ENCODE measurements around the gene ABCA5. TPM values are rescaled to one million over a fixed set of nuclear protein-coding genes. Genes with fewer than 3 reads are reported as not detected.

ABCA5 gene
- total and polyA plus RNA-seq, 2 of the 13 experiments (the other 11 are each of a cell fraction or from before 2014, with no cell fraction given) = 9.7 to 10.1 TPM

- TF ChIP-seq, protein P1, sequence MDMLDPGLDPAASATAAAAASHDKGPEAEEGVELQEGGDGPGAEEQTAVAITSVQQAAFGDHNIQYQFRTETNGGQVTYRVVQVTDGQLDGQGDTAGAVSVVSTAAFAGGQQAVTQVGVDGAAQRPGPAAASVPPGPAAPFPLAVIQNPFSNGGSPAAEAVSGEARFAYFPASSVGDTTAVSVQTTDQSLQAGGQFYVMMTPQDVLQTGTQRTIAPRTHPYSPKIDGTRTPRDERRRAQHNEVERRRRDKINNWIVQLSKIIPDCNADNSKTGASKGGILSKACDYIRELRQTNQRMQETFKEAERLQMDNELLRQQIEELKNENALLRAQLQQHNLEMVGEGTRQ (IDR thresholded peaks at IDR 0.05; ENCODE audit: low read depth, low read length) = no peak
- TF ChIP-seq, protein P1 (CRISPR knock-in tag; IDR thresholded peaks at IDR 0.05; ENCODE audit: borderline replicate concordance) = peak; percentile 58; the same call in 1 of the 2 replicates
- TF ChIP-seq ZNF264 (CRISPR knock-in tag; IDR thresholded peaks at IDR 0.05) (no peak), PPARG (CRISPR knock-in tag; conservative IDR thresholded peaks at IDR 0.05) (0 out of 2 replicates have a peak, but pooled peaks have one; percentile 12), SMARCC2 (IDR thresholded peaks at IDR 0.05) (no peak), MEIS2 (CRISPR knock-in tag; IDR thresholded peaks at IDR 0.05) (peak; percentile 88), ZNF552 (CRISPR knock-in tag; IDR thresholded peaks at IDR 0.05; ENCODE audit: borderline replicate concordance) (no peak; the same call in 1 of the 2 replicates), ZNF230 (CRISPR knock-in tag; IDR thresholded peaks at IDR 0.05) (no peak), HES4 (CRISPR knock-in tag; IDR thresholded peaks at IDR 0.05; ENCODE audit: borderline replicate concordance) (peak; percentile 63), SSRP1 (CRISPR knock-in tag; IDR thresholded peaks at IDR 0.05) (no peak), ZNF883 (CRISPR knock-in tag; IDR thresholded peaks at IDR 0.05; ENCODE audit: not compliant biosample characterization) (peak; percentile 88), ZBTB2 (CRISPR knock-in tag; IDR thresholded peaks at IDR 0.05; ENCODE audit: low read depth) (no peak), ZSCAN30 (CRISPR knock-in tag; IDR thresholded peaks at IDR 0.05) (no peak), ZNF747 (CRISPR knock-in tag; IDR thresholded peaks at IDR 0.05; ENCODE audit: borderline replicate concordance) (peak; percentile 93; the same call in 1 of the 2 replicates), PITX1 (CRISPR knock-in tag; IDR thresholded peaks at IDR 0.05) (no peak), SP5 (CRISPR knock-in tag; IDR thresholded peaks at IDR 0.05; ENCODE audit: borderline replicate concordance, low read depth) (peak; percentile 43; the same call in 1 of the 2 replicates), TEAD3 (CRISPR knock-in tag; optimal IDR thresholded peaks at IDR 0.05; ENCODE audit: borderline replicate concordance) (peak; percentile 52), HOMEZ (CRISPR knock-in tag; IDR thresholded peaks at IDR 0.05; ENCODE audit: low read depth) (peak; percentile 21; the same call in 1 of the 2 replicates), TBP (CRISPR knock-in tag; IDR thresholded peaks at IDR 0.05) (no peak), SYNCRIP (IDR thresholded peaks at IDR 0.05; ENCODE audit: insufficient read depth, low read depth, low read length) (no peak), NPAS2 (CRISPR knock-in tag; IDR thresholded peaks at IDR 0.05; ENCODE audit: borderline replicate concordance) (no peak)
- TF ChIP-seq, protein P2, sequence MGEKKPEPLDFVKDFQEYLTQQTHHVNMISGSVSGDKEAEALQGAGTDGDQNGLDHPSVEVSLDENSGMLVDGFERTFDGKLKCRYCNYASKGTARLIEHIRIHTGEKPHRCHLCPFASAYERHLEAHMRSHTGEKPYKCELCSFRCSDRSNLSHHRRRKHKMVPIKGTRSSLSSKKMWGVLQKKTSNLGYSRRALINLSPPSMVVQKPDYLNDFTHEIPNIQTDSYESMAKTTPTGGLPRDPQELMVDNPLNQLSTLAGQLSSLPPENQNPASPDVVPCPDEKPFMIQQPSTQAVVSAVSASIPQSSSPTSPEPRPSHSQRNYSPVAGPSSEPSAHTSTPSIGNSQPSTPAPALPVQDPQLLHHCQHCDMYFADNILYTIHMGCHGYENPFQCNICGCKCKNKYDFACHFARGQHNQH (CRISPR knock-in tag; IDR thresholded peaks at IDR 0.05) = peak; percentile 60; the same call in 1 of the 2 replicates
- TF ChIP-seq, protein P3, sequence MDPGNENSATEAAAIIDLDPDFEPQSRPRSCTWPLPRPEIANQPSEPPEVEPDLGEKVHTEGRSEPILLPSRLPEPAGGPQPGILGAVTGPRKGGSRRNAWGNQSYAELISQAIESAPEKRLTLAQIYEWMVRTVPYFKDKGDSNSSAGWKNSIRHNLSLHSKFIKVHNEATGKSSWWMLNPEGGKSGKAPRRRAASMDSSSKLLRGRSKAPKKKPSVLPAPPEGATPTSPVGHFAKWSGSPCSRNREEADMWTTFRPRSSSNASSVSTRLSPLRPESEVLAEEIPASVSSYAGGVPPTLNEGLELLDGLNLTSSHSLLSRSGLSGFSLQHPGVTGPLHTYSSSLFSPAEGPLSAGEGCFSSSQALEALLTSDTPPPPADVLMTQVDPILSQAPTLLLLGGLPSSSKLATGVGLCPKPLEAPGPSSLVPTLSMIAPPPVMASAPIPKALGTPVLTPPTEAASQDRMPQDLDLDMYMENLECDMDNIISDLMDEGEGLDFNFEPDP (CRISPR knock-in tag; conservative IDR thresholded peaks at IDR 0.05) = no peak
These were observed at the start of gene ABCA5 (continued) for GRCh38 chr17:69327060-69327831.
